D721Med (cell line): ENCODE data around the gene NHLRC4.
A peak's percentile ranks its signal among the peaks of the same experiment; 100 is the strongest.

Source experiments
- DNase-seq: peaks from one replicate; pipeline ENCODE4 v3.0.0; 2011; ENCODE audit warnings: low spot score; ENCODE audit not compliant: insufficient read length
- FAIRE-seq: peaks from 2 replicates; lab custom pipeline; 2011; peaks lifted over from hg19 to GRCh38; lab: Jason Lieb, UNC
- TF ChIP-seq, protein P1 (sequence below): IDR thresholded peaks from 2 replicates; pipeline ENCODE4 v1.5.1; 2012; ENCODE audit warnings: mild to moderate bottlenecking, control low read depth; ENCODE audit not compliant: insufficient read depth; ENCODE audit errors: missing control alignments

Gene NHLRC4

DNA sequence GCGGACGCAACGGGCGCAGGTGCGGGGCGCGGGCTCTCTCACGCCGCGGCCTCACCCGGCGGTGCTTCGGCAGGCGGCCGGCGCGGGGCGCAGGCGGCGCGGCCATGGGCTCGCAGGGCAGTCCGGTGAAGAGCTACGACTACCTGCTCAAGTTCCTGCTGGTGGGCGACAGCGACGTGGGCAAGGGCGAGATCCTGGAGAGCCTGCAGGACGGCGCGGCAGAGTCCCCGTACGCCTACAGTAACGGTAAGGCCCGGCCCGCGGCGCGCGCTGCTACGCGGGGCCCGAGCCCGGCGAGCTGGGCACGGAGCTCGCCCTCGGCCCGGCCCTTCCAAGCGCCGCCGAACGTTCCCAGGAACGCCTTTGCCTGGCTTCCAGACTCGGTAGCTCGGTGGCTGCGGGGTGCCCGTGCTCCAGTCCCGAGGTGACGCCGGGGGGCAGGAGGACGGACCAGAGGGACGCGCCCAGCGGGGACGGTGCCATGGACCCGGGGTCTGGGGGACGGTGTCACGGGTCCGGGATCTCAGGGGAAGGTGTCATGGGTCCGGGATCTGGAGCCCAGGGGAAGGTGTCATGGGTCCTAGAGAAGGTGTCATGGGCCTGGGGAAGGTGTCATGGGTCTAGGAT, 23.5 kb downstream of the NHLRC4 start:
- FAIRE-seq: no peak
- TF ChIP-seq, protein P1, sequence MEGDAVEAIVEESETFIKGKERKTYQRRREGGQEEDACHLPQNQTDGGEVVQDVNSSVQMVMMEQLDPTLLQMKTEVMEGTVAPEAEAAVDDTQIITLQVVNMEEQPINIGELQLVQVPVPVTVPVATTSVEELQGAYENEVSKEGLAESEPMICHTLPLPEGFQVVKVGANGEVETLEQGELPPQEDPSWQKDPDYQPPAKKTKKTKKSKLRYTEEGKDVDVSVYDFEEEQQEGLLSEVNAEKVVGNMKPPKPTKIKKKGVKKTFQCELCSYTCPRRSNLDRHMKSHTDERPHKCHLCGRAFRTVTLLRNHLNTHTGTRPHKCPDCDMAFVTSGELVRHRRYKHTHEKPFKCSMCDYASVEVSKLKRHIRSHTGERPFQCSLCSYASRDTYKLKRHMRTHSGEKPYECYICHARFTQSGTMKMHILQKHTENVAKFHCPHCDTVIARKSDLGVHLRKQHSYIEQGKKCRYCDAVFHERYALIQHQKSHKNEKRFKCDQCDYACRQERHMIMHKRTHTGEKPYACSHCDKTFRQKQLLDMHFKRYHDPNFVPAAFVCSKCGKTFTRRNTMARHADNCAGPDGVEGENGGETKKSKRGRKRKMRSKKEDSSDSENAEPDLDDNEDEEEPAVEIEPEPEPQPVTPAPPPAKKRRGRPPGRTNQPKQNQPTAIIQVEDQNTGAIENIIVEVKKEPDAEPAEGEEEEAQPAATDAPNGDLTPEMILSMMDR: peak; percentile 14
- DNase-seq: no peak

DNA sequence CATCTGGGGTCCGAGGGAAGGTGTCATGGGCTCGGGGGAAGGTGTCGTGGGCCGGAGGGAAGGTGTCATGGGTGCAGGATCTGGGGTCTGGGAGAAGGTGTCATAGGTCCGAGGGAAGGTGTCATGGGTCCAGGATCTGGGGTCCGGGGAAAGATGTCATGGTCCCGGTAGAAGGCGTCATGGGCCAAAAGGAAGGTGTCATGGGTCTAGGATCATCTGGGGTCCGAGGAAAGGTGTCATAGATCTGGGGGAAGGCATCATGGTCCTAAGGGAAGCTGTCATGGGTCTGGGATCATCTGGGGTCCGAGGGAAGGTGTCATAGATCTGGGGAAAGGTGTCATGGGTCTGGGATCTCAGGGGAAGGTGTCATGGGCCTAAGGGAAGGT, 24.0 kb downstream of the NHLRC4 start:
- FAIRE-seq (no peak), DNase-seq (no peak)
- TF ChIP-seq, protein P1: no peak

DNA sequence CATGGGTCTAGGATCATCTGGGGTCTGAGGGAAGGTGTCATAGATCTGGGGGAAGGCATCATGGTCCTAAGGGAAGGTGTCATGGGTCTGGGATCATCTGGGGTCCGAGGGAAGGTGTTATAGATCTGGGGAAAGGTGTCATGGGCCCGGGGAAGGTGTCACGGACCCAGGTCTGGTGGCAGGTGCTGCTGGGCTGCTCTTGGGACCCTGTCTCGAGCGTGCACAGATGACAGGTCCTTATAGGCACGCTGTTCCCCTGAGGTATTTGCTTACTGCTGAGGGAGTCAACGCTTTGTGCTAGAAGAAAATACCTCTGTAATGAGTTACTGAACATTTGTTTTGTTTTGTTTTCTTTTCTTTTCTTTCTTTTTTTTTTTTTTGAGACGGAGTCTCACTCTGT, 24.4 kb downstream of the NHLRC4 start:
- no peak for DNase-seq
- TF ChIP-seq, protein P1: no peak

DNA sequence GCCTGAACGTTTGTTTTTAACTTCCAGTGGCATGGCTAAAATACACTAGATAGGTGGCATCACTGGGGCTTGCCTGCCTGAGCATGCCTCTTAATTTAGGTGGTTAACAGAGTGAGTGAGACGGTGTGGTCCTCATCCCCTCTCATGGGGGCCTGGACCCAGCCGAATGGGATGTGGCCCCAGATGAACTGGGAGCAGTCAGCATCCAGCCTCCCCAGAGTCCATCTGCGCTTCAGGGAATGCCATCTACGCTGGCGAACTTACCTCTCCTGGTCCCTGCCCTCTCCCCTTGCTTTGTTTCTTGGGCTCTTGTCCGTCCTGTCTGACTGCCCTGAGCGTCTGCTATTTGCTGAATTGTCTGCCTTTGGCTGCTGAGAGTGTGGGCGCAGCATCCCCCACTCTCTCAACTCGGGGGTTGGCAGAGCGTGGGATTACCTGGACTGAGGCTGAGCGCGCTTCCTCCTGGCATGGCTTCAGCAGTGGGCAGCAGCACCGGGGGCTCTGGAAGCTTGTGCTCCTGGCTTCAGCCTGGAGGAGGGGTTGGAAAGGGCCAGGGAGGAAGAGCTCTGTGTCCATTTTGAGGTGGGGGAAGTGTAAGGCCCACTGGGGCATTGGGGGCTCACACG, 25.2 kb downstream of the NHLRC4 start:
- TF ChIP-seq, protein P1: no peak
- no peak for FAIRE-seq

More for the DNA sequence above, 24.4 kb downstream of the NHLRC4 start:
- FAIRE-seq: no peak

DNA sequence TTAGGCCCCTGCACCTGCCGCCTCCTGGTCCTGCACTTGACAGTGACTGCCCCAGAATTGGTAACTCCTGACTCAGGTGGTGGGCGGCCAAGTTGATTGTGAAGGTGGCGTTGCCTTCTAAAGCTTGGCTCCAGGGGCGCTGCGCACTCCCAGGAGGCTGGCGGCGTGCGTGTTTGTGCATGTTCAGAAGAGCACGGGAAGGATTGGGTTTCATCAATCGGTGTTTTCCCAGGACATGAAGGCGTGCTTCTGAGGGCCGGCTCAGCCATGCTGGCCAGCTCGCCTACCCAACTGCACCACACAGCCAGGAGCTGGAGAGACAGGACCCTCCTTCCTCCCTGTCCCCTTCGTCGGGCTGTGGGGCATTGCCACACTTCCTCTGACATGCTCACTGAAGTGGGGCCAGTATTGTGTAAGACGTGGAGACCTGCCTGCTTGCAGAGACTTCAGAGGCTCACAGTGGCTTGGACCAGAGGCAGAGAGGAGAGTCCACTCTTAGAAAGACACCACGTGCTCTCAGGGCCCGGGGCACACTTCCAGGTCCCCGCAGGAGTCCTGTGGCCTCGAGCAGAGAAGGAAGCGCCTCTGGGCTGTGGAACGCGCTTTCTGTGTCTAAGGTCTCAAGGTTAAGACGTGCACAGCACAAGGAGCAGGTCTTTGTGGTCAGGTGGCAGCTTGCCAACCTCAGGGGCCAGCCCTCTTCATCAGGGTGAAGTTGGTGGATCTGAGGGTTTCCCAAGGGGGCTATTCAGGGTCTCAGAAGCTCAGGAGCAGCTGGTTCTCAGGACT, 25.9 kb downstream of the NHLRC4 start:
- no peak for DNase-seq
- FAIRE-seq: no peak
- TF ChIP-seq, protein P1: no peak

More for the DNA sequence above, 25.2 kb downstream of the NHLRC4 start:
- no peak for DNase-seq

DNA sequence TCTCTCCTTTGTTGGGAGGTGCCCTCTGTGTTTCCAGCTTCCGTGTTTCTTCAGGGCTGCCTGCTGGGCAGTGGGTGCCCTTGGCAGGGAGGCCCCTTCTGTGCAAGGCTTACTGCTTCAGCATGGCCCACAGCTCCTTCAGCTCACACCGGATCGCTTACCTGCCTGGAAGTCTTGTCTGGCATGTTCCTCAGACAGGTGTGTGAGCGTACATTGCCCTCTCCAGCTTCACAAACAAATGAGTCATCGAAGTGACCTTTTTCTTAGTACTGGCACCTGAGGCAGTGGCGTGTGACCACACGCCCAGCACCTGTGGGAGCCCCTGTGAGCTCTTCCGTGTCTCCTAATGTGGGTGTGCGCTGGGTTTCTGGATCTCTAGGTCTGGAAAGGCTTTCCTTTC, 26.6 kb downstream of the NHLRC4 start:
- no peak for DNase-seq
- no peak for FAIRE-seq
- TF ChIP-seq, protein P1: no peak

DNA sequence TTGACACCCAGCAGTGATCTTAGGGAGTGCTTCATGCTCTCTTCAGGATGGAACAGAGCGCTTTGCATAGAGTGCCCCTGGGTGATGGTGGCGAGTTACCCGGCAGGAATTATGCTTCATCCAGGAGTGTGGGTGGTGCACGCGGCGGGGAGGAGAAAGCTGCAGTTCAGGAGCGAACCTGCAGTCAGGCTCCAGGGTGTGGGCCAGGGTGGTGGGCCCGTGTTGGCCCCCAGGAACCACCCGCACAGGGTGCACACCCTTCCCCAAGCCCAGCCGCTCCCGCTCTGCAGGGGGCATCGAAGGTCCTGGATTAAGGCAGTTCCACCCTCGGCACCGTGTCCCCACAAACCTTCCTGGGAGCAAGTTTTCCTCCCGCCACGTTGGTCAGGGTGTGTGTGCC, 27.0 kb downstream of the NHLRC4 start:
- FAIRE-seq: no peak
- DNase-seq: no peak
- TF ChIP-seq, protein P1: no peak
